Central memory CD8-positive, alpha-beta T cell (primary cell): ENCODE measurements around the gene KCNC1.

Source experiments
- ATAC-seq: fragments of 150-1000 bp; cut with Tn5 transposase; replicated peaks from 2 replicates; pipeline ENCODE4 v1.10.0; 2022; ENCODE audit warnings: mild to moderate bottlenecking, moderate FRiP score, moderate number of reproducible peaks; ENCODE audit not compliant: poor library complexity, severe bottlenecking; ENCODE audit errors: extremely low read depth
- DNase-seq, 2 donors: peaks; one replicate each; pipeline ENCODE4 v3.0.0; 2021; ENCODE audit warnings: low spot score in 2 of 2
- H3K27ac Mint-ChIP-seq: one replicate; pipeline ENCODE4 v1.8.0; 2022; ENCODE audit warnings: low read depth, mild to moderate bottlenecking, moderate library complexity, mixed read lengths
- H3K27me3 Mint-ChIP-seq: one replicate; pipeline ENCODE4 v1.8.0; 2022; ENCODE audit warnings: mixed read lengths
- H3K36me3 Mint-ChIP-seq: one replicate; pipeline ENCODE4 v1.8.0; 2022; ENCODE audit warnings: mild to moderate bottlenecking, moderate library complexity, mixed read lengths; ENCODE audit not compliant: insufficient read depth
- H3K4me1 Mint-ChIP-seq: one replicate; pipeline ENCODE4 v1.8.0; 2022; ENCODE audit warnings: mixed read lengths
- H3K4me3 Mint-ChIP-seq: one replicate; pipeline ENCODE4 v1.8.0; 2022; ENCODE audit warnings: mild to moderate bottlenecking, moderate library complexity, mixed read lengths
- H3K9me3 Mint-ChIP-seq: one replicate; pipeline ENCODE4 v1.8.0; 2022; ENCODE audit warnings: mixed read lengths

The KCNC1 gene

DNA sequence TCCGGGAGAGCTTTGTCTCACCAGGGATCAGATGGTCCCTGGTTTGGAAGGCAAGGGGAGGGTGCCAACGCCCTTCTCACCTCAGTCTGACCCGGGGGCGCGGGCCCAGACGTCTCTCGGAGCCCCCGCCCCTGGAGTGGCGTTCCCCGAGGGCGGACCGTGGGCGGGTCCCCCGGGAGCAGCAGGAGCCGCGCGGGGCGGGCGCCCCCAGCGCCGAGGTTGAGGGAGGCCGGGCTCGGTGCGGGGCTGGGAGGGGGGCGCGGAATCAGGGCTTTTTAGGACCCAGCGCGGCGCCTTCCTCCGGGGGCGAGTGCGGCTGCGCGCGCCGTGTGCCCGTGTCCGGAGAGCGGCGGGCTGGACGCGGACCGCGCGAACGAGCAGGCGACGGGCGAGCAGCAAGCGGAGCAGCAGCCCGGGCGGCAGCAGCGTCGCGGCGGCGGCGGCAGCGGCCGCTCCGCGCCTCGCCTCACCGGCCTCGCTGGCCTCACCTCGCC lies at the start of gene KCNC1:
KCNC1 (plus strand) TSS at position 364 of the 494 bp plus-strand sequence. CDS start 1,222 bp downstream, outside the sequence.
- peaks cover 58% of the 10 kb centered on the region for H3K27me3 Mint-ChIP-seq
- no peaks in the 10 kb centered on the region for H3K4me1 Mint-ChIP-seq
- no peak for ATAC-seq

DNA sequence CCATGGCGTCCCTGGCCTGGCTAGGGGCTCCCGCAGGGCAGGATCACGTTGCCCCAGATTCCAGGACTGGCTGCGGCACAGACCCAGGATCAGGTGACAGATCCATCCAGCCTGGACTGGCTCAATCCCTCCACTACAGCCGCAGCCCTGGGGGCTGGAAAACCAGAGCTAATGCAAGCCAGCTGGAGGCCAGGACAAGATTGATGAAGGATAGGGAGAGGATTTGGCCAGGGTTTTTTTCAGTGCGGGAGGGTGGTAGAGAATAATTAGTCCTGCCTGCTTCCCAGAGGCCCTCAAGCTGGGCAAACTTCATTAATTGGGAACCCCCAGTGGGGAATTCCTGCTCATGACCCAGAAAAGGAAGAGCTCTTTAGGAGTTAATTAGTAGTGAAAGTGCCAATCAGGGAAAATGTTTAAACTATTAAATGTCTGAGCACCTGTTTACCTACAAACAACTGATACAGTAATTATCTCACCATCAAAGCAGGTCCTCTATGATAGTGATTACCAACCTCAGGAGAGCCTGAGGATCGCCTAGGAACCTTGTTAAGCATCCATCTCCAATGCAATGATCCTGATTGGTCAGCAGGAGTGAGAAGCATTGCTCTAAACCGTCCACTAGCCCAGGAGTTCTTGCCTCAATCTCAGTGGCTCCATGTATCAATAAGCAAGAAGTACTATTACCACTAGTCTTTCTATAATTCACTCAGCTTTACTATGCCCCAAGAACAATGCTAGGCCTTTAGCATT lies 48.2 kb upstream of the KCNC1 start:
- DNase-seq, result no peak

More for the DNA sequence above, at the start of gene KCNC1:
- Mint-ChIP-seq H3K36me3 (no peaks in the 10 kb centered on the region), H3K4me3 (peak within 1 kb of the TSS; percentile 31), H3K9me3 (no peaks in the 10 kb centered on the region), H3K27ac (no peak within 1 kb of the TSS)
- no peak for DNase-seq

DNA sequence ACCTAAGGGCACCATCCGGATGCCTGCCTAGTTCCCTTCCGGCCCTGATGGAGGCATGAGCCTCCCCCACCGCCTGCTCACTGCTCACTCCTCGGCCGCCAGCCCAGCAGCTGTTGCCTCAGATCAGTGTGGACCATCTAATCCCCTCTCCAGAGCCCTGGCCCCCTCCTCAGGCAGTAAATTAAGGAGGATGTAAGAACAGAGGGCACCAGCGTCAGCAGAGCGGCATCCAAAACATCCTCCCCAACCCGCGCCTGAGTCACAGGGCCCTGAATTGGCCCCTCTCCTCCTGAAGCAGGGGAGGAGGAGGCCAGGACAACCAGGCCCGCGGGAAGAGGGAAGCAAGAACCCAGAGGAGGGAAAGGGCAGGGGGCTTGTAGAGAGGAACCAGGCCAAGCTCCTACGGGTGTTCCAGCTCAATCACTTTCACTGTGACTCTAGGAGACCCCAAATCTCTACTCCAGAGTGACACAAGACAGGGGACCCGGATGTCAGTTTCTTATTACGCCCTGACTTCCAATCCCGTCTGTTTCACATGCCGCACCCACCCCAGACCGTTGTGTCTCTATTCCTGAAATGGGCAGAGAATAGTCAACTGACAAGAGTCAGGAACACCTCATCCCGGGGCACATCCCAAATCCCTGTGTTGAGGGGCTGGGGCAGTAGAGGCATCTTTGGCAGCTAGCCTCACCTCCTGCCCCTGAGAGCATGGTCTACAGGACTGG lies 46.5 kb upstream of the KCNC1 start:
- Mint-ChIP-seq H3K4me1 (no peaks in the 10 kb centered on the region), H3K4me3 (no peak overlapping the region), H3K27ac (no peak overlapping the region), H3K36me3 (no peaks in the 10 kb centered on the region), H3K27me3 (peaks cover 50% of the 10 kb centered on the region), H3K9me3 (no peaks in the 10 kb centered on the region)
- DNase-seq (no peak), ATAC-seq (no peak)

More for the DNA sequence above, 48.2 kb upstream of the KCNC1 start:
- H3K27me3 Mint-ChIP-seq, result peaks cover 47% of the 10 kb centered on the region
- no peak for ATAC-seq
- no peaks in the 10 kb centered on the region for H3K4me1 Mint-ChIP-seq
- no peak overlapping the region for H3K27ac Mint-ChIP-seq
- H3K4me3 Mint-ChIP-seq, result no peak overlapping the region
- H3K9me3 Mint-ChIP-seq, result no peaks in the 10 kb centered on the region
- no peaks in the 10 kb centered on the region for H3K36me3 Mint-ChIP-seq

DNA sequence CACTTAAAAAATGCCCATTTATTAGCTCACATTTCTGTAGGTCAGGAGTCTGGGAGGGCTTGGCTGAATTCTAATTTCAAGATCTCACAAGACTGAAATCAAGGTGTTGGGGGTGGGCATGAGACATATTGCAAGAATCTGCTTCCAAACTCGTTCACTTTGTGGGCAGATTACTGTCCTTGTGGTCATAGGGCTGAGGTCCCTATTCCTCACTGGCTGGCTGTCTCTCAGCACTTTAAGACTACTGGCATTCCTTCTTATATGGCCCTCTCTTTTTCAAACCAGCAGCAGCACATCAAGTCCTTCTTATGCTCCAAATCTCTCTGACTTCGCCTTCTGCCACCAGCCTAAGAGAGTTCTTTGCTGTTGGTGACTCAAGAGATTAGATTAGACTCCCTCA lies 43.0 kb upstream of the KCNC1 start:
- Mint-ChIP-seq H3K36me3 (peaks cover 2% of the 10 kb centered on the region), H3K4me1 (no peaks in the 10 kb centered on the region), H3K4me3 (no peak overlapping the region), H3K27me3 (peaks cover 63% of the 10 kb centered on the region), H3K9me3 (no peaks in the 10 kb centered on the region), H3K27ac (no peak overlapping the region)
- ATAC-seq (no peak), DNase-seq (no peak)

DNA sequence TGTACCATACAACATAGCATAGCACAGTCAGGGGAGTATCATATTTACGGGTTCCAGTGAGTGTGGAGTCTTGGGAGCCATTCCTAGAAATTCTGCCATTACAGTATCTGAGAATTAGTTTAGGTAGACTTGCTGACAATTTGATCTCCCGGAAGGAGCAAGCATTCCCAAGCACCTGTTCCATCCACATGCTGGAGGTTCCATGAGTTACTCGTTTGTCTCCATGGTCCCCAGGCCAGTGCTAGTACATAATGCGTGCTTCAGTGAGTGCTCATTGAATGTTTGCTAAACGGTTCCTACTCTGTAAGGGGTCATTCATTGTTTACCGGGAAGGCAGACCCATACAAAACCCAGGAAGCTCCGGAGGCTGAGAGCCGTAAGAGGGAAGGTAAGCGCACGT lies 42.6 kb upstream of the KCNC1 start:
- ATAC-seq, result no peak
- H3K27ac Mint-ChIP-seq, result no peak overlapping the region
- peaks cover 2% of the 10 kb centered on the region for H3K36me3 Mint-ChIP-seq

DNA sequence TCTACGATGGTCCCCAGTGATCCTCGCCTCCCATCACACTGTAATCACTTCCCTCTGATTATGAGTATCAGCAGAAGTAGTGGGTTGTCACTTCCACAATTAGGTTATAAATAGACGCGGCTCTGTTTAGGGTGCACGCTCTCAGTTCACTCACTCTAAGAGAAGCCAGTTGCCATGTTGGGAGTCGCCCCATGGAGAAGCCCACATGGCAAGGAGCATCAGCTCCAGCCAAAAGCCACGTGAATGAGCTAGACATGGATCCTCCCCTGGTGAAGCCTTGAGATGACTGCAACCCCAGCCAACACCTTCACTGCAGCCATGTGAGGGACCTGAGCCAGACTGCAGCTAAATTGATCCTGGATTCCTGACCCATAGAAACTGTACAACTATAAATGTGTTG lies 41.6 kb upstream of the KCNC1 start:
- ATAC-seq (no peak), DNase-seq (no peak)
- H3K27ac Mint-ChIP-seq, result no peak overlapping the region
- peaks cover 2% of the 10 kb centered on the region for H3K36me3 Mint-ChIP-seq
- no peak overlapping the region for H3K4me3 Mint-ChIP-seq
- peaks cover 65% of the 10 kb centered on the region for H3K27me3 Mint-ChIP-seq
- no peaks in the 10 kb centered on the region for H3K9me3 Mint-ChIP-seq
- no peaks in the 10 kb centered on the region for H3K4me1 Mint-ChIP-seq

More for the DNA sequence above, 42.6 kb upstream of the KCNC1 start:
- no peaks in the 10 kb centered on the region for H3K4me1 Mint-ChIP-seq
- H3K9me3 Mint-ChIP-seq, result no peaks in the 10 kb centered on the region
- no peak overlapping the region for H3K4me3 Mint-ChIP-seq
- DNase-seq, result no peak
- H3K27me3 Mint-ChIP-seq, result peaks cover 64% of the 10 kb centered on the region

DNA sequence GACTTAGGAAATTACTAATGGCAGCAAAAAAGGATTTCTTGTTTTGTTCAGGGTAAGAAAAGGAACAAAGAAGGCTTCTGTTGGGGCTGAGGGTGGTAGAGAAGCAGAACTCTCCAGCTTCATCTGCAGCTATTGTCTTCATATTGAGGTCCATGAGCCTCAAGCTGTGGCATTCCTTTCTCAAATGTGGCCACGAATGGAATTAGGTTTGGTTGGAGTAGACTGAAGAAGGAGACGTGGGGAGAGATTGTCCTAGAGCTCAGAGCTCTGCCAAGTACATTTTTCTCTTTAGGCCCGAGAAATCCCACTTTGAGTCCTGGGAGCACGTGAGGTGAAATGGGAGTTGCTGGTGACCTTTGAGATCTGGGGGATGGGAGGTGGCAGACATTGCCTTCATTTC lies 41.0 kb upstream of the KCNC1 start:
- no peak for DNase-seq
- H3K4me3 Mint-ChIP-seq, result no peak overlapping the region
- peaks cover 2% of the 10 kb centered on the region for H3K36me3 Mint-ChIP-seq
- peaks cover 67% of the 10 kb centered on the region for H3K27me3 Mint-ChIP-seq
- no peak overlapping the region for H3K27ac Mint-ChIP-seq
- ATAC-seq, result no peak
- no peaks in the 10 kb centered on the region for H3K9me3 Mint-ChIP-seq
- H3K4me1 Mint-ChIP-seq, result no peaks in the 10 kb centered on the region

DNA sequence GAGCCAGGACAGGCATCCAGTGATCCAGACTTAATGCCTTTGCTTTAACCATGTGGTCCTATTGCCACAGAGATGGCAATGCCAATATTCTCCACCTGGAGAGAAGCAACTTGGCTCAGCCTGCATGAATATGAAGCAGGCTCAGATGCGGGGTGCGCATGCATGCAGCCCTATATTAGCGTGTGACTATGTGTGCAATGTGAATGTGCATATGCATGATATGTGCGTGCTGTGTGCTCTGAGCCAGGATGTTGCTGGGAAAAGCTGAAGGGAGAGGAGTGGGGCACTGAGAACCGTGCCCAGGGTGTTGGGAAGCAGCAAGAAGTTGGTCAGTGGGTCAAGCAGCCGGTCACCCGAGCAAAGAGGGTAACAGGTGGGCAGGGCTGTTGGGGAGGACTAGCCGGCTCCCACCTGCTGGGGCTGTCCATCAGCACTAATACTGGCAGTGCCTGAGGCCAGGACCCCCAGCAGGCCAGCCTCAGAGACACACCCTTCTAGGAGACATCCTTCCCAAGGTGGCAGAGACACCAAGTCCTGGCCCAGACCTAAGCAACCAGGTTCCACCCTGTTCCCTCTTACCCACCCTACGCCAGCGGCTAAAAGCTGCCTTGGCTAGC lies 40.0 kb upstream of the KCNC1 start:
- Mint-ChIP-seq H3K27ac (no peak overlapping the region), H3K4me3 (no peak overlapping the region), H3K9me3 (no peaks in the 10 kb centered on the region), H3K4me1 (no peaks in the 10 kb centered on the region), H3K27me3 (peaks cover 67% of the 10 kb centered on the region), H3K36me3 (peaks cover 2% of the 10 kb centered on the region)
- ATAC-seq (no peak), DNase-seq (no peak)

DNA sequence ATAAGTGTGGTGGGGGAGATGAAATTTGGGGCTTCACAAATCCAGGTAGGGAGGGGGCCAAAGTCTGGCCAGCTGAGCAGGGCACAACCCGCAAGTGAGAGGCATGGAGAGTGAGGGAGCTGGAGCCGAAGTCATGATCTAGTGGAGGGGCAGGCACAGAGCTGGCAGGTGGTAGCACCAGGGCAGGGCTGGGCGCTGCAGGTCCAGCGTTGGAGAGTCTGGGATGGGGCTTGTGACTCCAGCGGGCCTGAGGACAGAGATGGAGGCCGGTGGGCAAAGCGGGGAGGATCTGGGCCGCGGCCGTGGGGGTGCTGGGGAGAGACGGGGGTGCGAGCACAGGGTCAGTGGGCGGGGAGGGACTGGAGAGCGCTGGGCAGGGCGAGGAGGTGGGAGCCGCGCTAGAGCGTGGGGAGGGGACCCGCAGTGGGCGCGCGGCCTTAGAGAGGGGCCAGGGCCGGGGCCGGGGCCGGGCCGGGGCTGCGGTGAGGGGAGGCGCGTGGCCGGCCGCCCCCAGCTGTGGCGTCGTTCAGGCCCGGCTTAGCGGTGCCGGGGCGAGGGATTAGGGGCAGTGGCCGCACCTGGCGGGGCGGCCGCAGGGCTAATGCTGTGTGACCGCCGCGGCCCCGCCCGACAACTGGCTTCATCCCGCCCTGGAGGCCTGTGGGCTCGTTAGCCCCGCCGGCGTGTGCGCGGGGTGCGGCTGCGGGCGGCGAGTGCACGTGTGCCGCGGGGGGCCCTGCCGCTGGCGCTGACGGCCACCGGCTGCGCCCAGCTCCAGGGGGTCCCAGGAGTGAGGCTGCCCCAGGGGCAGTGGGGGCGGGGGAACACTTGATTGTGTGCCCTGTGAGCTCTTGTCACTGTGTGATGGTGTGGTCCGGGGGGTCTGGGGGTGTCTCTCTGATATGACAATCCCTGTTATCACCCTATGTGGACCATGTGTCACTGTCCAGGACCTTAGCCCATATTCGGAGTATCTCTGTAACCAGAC lies 38.8 kb upstream of the KCNC1 start:
- Mint-ChIP-seq H3K4me3 (no peak overlapping the region), H3K9me3 (no peaks in the 10 kb centered on the region), H3K4me1 (no peaks in the 10 kb centered on the region), H3K27ac (no peak overlapping the region), H3K36me3 (peaks cover 2% of the 10 kb centered on the region), H3K27me3 (peaks cover 67% of the 10 kb centered on the region)
- DNase-seq, result no peak
- no peak for ATAC-seq

DNA sequence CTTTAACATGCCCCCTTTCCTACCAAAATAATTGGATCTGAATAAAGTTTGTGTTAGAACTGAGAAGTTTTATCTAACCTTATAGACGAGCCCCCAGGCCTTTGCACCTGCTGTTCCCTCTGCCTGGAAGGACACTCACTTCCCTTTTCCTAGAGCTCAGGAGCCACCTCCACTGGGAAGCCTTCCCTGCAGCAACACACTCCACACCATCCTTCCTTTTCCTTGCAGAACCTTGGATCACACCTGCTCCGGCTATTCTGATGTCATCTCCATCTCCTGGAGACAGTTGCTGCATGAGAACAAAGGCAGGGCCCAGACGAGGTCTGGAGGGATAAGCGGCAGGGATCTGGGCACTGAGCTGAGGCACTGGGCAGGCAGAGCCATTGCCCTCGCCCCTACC lies 37.8 kb upstream of the KCNC1 start:
- ATAC-seq, result no peak
- H3K36me3 Mint-ChIP-seq, result peaks cover 2% of the 10 kb centered on the region
- H3K4me1 Mint-ChIP-seq, result no peaks in the 10 kb centered on the region
- no peak overlapping the region for H3K4me3 Mint-ChIP-seq
- no peaks in the 10 kb centered on the region for H3K9me3 Mint-ChIP-seq
- peaks cover 57% of the 10 kb centered on the region for H3K27me3 Mint-ChIP-seq
- no peak overlapping the region for H3K27ac Mint-ChIP-seq
- DNase-seq, result no peak

DNA sequence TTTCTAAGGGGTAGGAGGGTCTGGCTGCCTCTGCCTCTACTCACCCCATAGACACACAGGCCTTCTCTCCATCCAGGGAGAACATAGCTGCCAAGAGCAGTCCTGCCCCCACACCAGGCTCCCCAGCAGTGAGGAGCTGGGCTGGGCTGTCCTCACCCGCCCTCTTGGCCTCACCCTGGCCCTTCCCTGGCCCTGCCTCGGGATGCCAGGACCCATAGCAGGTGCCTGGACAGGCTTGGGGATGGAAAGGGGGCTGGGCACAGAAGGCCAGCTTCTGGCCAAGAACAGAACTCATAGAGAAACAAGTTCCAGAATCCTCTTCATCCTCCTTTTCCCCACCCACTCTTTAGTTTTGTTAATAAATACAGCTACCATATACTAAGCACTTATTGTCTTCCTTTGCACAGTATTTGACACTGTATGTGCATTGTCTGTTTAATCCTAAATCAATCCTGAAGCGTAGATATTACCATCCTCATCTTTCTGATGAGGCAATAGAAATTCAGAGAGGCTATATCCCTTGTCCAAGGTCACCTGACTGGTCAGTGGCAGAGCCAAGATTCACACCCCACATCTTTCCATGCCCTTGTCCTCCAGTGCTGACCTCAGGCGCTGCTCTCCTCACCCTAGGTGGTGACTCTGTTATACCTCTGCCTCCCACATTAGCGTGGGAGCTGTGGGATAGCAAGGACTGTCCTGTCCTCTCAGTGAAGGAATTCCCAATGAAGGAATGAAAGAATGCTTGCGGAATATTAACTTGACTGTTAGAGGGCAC lies 37.2 kb upstream of the KCNC1 start:
- H3K4me1 Mint-ChIP-seq, result no peaks in the 10 kb centered on the region
- ATAC-seq, result no peak
- H3K9me3 Mint-ChIP-seq, result no peaks in the 10 kb centered on the region
- H3K36me3 Mint-ChIP-seq, result peaks cover 2% of the 10 kb centered on the region
- DNase-seq, result no peak
- no peak overlapping the region for H3K27ac Mint-ChIP-seq
- H3K27me3 Mint-ChIP-seq, result peaks cover 51% of the 10 kb centered on the region
- no peak overlapping the region for H3K4me3 Mint-ChIP-seq
